ENCODE data around the gene ITPK1.

DNA sequence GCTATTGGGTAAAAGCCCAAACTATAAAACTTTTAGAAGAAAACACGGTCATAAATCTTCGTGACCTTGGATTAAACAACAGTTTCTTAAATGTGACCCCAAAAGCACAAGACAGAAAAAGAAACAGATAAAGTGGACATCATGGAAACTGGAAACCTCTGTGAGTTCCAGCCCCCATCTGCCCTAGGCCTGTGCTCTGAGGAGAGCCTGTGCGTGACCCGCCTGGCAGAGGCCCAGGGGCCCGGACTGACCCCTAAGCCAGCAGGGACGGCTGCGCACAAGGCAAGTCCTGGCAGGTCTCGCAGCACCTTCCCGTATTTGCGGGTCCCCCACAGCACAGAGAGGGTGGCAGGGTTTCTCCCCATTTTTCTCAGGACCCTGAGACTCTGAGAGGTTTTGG is 116.8 kb downstream of the ITPK1 start:
- TF ChIP-seq, protein P1, sequence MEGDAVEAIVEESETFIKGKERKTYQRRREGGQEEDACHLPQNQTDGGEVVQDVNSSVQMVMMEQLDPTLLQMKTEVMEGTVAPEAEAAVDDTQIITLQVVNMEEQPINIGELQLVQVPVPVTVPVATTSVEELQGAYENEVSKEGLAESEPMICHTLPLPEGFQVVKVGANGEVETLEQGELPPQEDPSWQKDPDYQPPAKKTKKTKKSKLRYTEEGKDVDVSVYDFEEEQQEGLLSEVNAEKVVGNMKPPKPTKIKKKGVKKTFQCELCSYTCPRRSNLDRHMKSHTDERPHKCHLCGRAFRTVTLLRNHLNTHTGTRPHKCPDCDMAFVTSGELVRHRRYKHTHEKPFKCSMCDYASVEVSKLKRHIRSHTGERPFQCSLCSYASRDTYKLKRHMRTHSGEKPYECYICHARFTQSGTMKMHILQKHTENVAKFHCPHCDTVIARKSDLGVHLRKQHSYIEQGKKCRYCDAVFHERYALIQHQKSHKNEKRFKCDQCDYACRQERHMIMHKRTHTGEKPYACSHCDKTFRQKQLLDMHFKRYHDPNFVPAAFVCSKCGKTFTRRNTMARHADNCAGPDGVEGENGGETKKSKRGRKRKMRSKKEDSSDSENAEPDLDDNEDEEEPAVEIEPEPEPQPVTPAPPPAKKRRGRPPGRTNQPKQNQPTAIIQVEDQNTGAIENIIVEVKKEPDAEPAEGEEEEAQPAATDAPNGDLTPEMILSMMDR (conservative IDR thresholded peaks at IDR 0.05) = no peak
- no peak for TF ChIP-seq EZH2 (IDR thresholded peaks at IDR 0.05; ENCODE audit: low read depth)
